OCI-LY7 (cell line): ENCODE data around the gene ASB5. TPM values are rescaled to one million over a fixed set of nuclear protein-coding genes. Genes with fewer than 3 reads are reported as not detected.

Source experiments
- BruUV-seq: library from RNA; stranded (reverse); fragments of 400-500 nt; replicated peaks from 2 replicates; lab custom pipeline; 2021; lab: Mats Ljungman, UMichigan
- CTCF ChIA-PET: fragments of 300-600 bp; sonication (Branson Sonifier 250); formaldehyde crosslinking; loops from one replicate; lab custom pipeline; 2022; ENCODE audit warnings: antibody characterized with exemption; ENCODE audit not compliant: unreplicated experiment; lab: Charles Lee
- POLR2A ChIA-PET: fragments of 300-600 bp; sonication (Branson Sonifier 250); formaldehyde crosslinking; loops from one replicate; lab custom pipeline; 2022; ENCODE audit warnings: antibody characterized with exemption; lab: Charles Lee
- DNase-seq: peaks from one replicate; pipeline ENCODE4 v3.0.0-alpha.2; 2015; ENCODE audit warnings: low spot score
- H2AFZ ChIP-seq: fragments of 200-600 bp; sonication (generic), shearing (Covaris generic); 2 replicates; pipeline ENCODE4 v1.6.1; 2014; ENCODE audit warnings: mild to moderate bottlenecking, antibody characterized with exemption, low read length, moderate library complexity
- H3K27ac ChIP-seq: fragments of 200-600 bp; sonication (generic); 2 replicates; pipeline ENCODE4 v1.5.1; 2014; ENCODE audit warnings: mixed run types, low read depth, mild to moderate bottlenecking, moderate library complexity, low read length, inconsistent platforms; ENCODE audit not compliant: poor library complexity, severe bottlenecking
- H3K36me3 ChIP-seq: fragments of 200-600 bp; sonication (generic); 2 replicates; pipeline ENCODE4 v1.6.1; 2014; ENCODE audit warnings: mild to moderate bottlenecking, antibody characterized with exemption, low read length, moderate library complexity, mixed read lengths; ENCODE audit not compliant: insufficient read depth
- H3K4me1 ChIP-seq: fragments of 200-600 bp; sonication (generic); 2 replicates; pipeline ENCODE4 v1.5.1; 2014; ENCODE audit warnings: mild to moderate bottlenecking, low read length; ENCODE audit not compliant: insufficient read depth, poor library complexity, severe bottlenecking
- H3K4me2 ChIP-seq: fragments of 200-600 bp; sonication (generic); 2 replicates; pipeline ENCODE4 v1.6.1; 2014; ENCODE audit warnings: mild to moderate bottlenecking, low read length
- H3K4me3 ChIP-seq: fragments of 200-600 bp; sonication (generic); 2 replicates; pipeline ENCODE4 v1.5.1; 2014; ENCODE audit warnings: mild to moderate bottlenecking, low read depth, low read length; ENCODE audit not compliant: poor library complexity, severe bottlenecking
- H3K79me2 ChIP-seq: fragments of 200-600 bp; sonication (generic); 2 replicates; pipeline ENCODE4 v1.6.1; 2016; ENCODE audit warnings: low read depth, mild to moderate bottlenecking, low read length, moderate library complexity, mixed read lengths; ENCODE audit not compliant: insufficient read depth
- H3K9me2 ChIP-seq: fragments of 200-600 bp; sonication (generic); 2 replicates; pipeline ENCODE4 v1.6.1; 2016; ENCODE audit warnings: mild to moderate bottlenecking, low read length, mixed read lengths; ENCODE audit not compliant: insufficient read depth
- H3K9me3 ChIP-seq: fragments of 200-600 bp; sonication (generic); 2 replicates; pipeline ENCODE4 v1.6.1; 2014; ENCODE audit warnings: mild to moderate bottlenecking, mixed run types, low read length, mixed read lengths
- H4K20me1 ChIP-seq: fragments of 200-600 bp; sonication (generic); 2 replicates; pipeline ENCODE4 v1.6.1; 2014; ENCODE audit warnings: mild to moderate bottlenecking, antibody characterized with exemption, low read length, moderate library complexity, mixed read lengths; ENCODE audit not compliant: insufficient read depth
- CTCF ChIP-seq: fragments of 200-600 bp; sonication (generic); conservative IDR thresholded peaks from 2 replicates; pipeline ENCODE4 v1.5.1; 2014; ENCODE audit warnings: mild to moderate bottlenecking, antibody characterized with exemption, low read length, moderate library complexity, mixed read lengths
- EZH2phosphoT487 ChIP-seq: fragments of 200-600 bp; sonication (generic); IDR thresholded peaks from 2 replicates; pipeline ENCODE4 v1.6.1; 2018; ENCODE audit warnings: low read depth, borderline replicate concordance, mild to moderate bottlenecking, mixed run types, antibody characterized with exemption, low read length, moderate library complexity, mixed read lengths
- intact Hi-C: fragments of 100-400 bp; cut with micrococcal nuclease; formaldehyde crosslinking; loops from one replicate; pipeline ENCODE4 v1.10.0; 2022; ENCODE audit not compliant: unreplicated experiment
- total RNA-seq, 2 experiments: library from RNA; depleted of rRNA in 1 of 2; stranded (reverse); fragments of >200 nt in 1 of 2; shearing (Covaris generic) in 1 of 2; gene quantifications; 2 replicates each; pipeline ENCODE4 v1.2.3, GENCODE V29; 2014 to 2022

ASB5 gene
- total RNA-seq, 2 experiments from 2014 or later: not detected

GRCh38 chr4:176309772-176310171 is 40.8 kb upstream of the ASB5 start:
- no peak for DNase-seq
- Histone ChIP-seq H3K9me3 (no peaks in the 10 kb centered on the region), H3K4me1 (peaks cover 39% of the 10 kb centered on the region), H3K27ac (peak overlapping the region; percentile 60), H3K36me3 (no peaks in the 10 kb centered on the region), H2AFZ (peak overlapping the region; percentile 76; the same call in 1 of the 2 replicates), H3K4me2 (peak overlapping the region; percentile 66), H3K79me2 (no peaks in the 10 kb centered on the region), H3K9me2 (no peaks in the 10 kb centered on the region), H4K20me1 (no peaks in the 10 kb centered on the region), H3K4me3 (no peak overlapping the region)
- CTCF ChIA-PET: no interaction called here
- BruUV-seq: no TSS peak
- POLR2A ChIA-PET: interaction anchor here (1.0 to 4.3 kb wide), 6 partner anchors 9 to 366 kb away, joined by 3 to 35 read pairs (median 6); partner anchors contain the start of gene SPCS3
- TF ChIP-seq CTCF (no peak), EZH2phosphoT487 (no peak)
- intact Hi-C loops: loop anchor here (1.0 to 10.0 kb wide), 2 partner anchors 10 to 1385 kb away; partner anchors contain the start of gene SPCS3

DNA sequence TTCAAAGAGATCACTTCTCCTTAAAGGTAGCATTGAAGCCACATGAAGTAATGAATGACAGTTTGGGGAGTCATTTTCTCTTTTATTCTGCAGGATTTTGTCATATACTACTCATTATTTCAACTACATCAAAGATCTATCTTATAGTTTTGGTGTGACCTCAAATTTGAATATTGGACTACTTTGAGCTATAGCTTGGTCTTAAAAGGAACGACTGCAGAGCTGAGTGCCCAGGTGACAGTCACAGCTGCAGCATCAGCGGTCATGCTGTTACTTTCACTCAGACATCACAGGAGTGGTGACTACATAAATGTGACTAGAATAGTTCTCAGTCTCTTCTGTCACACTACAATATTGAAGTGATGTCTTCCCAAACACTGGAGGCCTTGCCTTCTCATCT is 40.0 kb upstream of the ASB5 start:
- Histone ChIP-seq H3K4me1 (peaks cover 39% of the 10 kb centered on the region), H3K9me3 (no peaks in the 10 kb centered on the region), H3K4me2 (peak overlapping the region; percentile 66), H3K9me2 (no peaks in the 10 kb centered on the region), H3K4me3 (peak overlapping the region; percentile 37), H4K20me1 (no peaks in the 10 kb centered on the region), H3K27ac (peak overlapping the region; percentile 60), H3K36me3 (no peaks in the 10 kb centered on the region), H3K79me2 (no peaks in the 10 kb centered on the region), H2AFZ (peak overlapping the region; percentile 76; the same call in 1 of the 2 replicates)
- DNase-seq: peak; percentile 75
- BruUV-seq: no TSS peak
- intact Hi-C loops: loop anchor here (1.0 kb wide), 1 partner anchor 10 kb away; the partner anchor contains the start of gene SPCS3
- CTCF ChIA-PET: interaction anchor here (0.6 kb wide), 1 partner anchor 116 kb away, joined by 3 read pairs; no protein-coding TSS in a partner anchor
- POLR2A ChIA-PET: interaction anchor here (0.7 to 4.3 kb wide), 12 partner anchors 10 to 365 kb away, joined by 3 to 35 read pairs (median 6); partner anchors contain the start of gene SPCS3
- TF ChIP-seq EZH2phosphoT487 (no peak), CTCF (no peak)

DNA sequence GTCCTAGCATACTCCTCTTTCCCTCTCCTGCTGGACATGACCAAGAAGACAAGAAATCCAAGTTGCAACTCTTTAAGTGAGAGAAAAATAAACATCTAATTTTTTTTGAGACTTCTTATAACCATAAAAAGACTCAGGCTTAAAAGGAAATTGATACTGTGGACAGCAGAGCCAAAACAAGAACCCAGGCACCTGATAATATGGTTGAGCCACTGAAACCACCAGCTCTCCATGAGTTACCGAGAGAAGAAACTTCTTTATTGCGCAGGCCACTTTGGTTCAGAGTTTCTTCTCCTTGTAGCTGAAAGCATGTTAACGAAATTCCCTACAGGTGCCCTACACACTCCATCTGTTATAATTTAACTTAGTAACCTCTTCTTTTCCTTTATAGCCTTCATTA is 39.4 kb upstream of the ASB5 start:
- Histone ChIP-seq H3K79me2 (no peaks in the 10 kb centered on the region), H3K4me1 (peaks cover 39% of the 10 kb centered on the region), H3K9me2 (no peaks in the 10 kb centered on the region), H2AFZ (peak overlapping the region; percentile 76), H3K9me3 (no peaks in the 10 kb centered on the region), H4K20me1 (no peaks in the 10 kb centered on the region), H3K27ac (peak overlapping the region; percentile 60), H3K4me3 (peak overlapping the region; percentile 37), H3K36me3 (no peaks in the 10 kb centered on the region), H3K4me2 (peak overlapping the region; percentile 66)
- ChIA-PET CTCF (interaction anchor here (0.6 kb wide), 1 partner anchor 116 kb away, joined by 3 read pairs; no protein-coding TSS in a partner anchor), POLR2A (interaction anchor here (0.7 to 4.3 kb wide), 13 partner anchors 11 to 364 kb away, joined by 3 to 35 read pairs (median 5); partner anchors contain the start of gene SPCS3)
- no peak for DNase-seq
- TF ChIP-seq EZH2phosphoT487: no peak
- no peak for TF ChIP-seq CTCF
- no TSS peak for BruUV-seq
- intact Hi-C loops: no loop called here
